Mesothelial cell of epicardium (in vitro differentiated cells): ENCODE data around the gene COL1A1. TPM values are rescaled to one million over a fixed set of nuclear protein-coding genes. Genes with fewer than 3 reads are reported as not detected.

Source experiments
- DNase-seq, 2 experiments: peaks; one replicate each; pipeline ENCODE4 v3.0.0; 2021; ENCODE audit warnings: low spot score in 2 of 2; ENCODE audit not compliant: unreplicated experiment in 2 of 2
- H3K27ac Mint-ChIP-seq: 2 replicates; pipeline ENCODE4 v1.8.0; 2021; ENCODE audit warnings: mixed read lengths
- H3K27me3 Mint-ChIP-seq: 2 replicates; pipeline ENCODE4 v1.8.0; 2021; ENCODE audit warnings: low read depth, mixed read lengths
- H3K36me3 Mint-ChIP-seq: 2 replicates; pipeline ENCODE4 v1.8.0; 2021; ENCODE audit warnings: mixed read lengths
- H3K4me1 Mint-ChIP-seq: 2 replicates; pipeline ENCODE4 v1.8.0; 2021; ENCODE audit warnings: mixed read lengths
- H3K4me3 Mint-ChIP-seq: 2 replicates; pipeline ENCODE4 v1.8.0; 2021; ENCODE audit warnings: mild to moderate bottlenecking, moderate library complexity, mixed read lengths
- H3K9me3 Mint-ChIP-seq: 2 replicates; pipeline ENCODE4 v1.8.0; 2021; ENCODE audit warnings: mixed read lengths
- CTCF ChIP-seq: fragments of 200-600 bp; sonication (generic); IDR thresholded peaks from one replicate; pipeline ENCODE4 v1.5.0; 2021; ENCODE audit warnings: antibody characterized with exemption; ENCODE audit not compliant: unreplicated experiment
- total RNA-seq: library from RNA; stranded (reverse); gene quantifications from 3 replicates; pipeline ENCODE4 v1.2.1, GENCODE V29; 2021

The COL1A1 gene
- total RNA-seq, 1 donor from 2014 or later = 3,972 TPM

DNA sequence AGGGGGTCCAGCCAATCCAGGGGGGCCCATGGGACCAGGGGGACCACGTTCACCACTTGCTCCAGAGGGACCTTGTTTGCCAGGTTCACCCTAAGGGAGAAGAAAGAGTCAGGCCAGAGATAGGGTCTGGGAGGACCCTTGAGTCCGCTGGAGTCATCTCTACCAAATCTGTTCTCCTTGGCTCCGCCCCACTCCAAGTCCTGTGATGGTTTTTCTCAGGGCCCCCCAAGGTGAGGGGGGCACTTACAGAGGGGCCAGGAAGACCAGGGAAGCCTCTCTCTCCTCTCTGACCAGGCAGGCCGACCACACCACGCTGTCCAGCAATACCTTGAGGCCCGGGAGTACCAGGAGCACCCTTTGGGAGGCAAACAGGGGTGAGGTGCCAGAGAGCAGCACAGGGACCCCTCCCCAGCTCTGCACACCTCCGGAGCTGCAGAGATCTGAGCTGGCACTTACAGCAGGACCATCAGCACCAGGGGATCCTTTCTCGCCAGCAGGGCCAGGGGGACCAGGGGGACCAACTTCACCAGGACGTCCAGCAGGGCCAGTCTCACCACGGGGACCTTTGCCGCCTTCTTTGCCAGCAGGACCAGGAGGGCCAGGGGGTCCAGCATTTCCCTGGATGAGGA lies 12.4 kb downstream of the COL1A1 start:
- peak overlapping the region; percentile 93 for H3K27ac Mint-ChIP-seq
- no peaks in the 10 kb centered on the region for H3K9me3 Mint-ChIP-seq
- no peaks in the 10 kb centered on the region for H3K27me3 Mint-ChIP-seq
- peaks cover 28% of the 10 kb centered on the region for H3K36me3 Mint-ChIP-seq
- no peak overlapping the region for H3K4me3 Mint-ChIP-seq
- DNase-seq = no peak
- no peak for TF ChIP-seq CTCF
- H3K4me1 Mint-ChIP-seq = peaks cover 34% of the 10 kb centered on the region

DNA sequence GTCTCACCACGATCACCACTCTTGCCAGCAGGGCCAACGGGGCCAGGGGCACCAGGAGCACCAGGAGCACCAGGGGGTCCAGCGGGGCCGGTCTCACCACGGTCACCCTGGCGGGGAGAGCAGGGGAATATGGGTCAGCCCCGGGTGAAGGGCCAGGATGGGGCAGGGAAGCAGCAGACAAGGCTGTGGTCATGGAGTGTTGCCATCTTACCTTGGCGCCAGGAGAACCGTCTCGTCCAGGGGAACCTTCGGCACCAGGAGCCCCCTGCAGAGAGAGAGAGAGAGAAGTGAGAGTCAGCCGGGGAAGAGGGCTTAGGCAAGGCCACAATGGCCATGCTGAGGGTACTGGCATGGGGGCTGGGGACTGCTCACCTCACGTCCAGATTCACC lies 12.9 kb downstream of the COL1A1 start:
- DNase-seq = no peak
- peaks cover 24% of the 10 kb centered on the region for H3K36me3 Mint-ChIP-seq
- peak overlapping the region; percentile 93 for H3K27ac Mint-ChIP-seq
- no peak for TF ChIP-seq CTCF
- H3K9me3 Mint-ChIP-seq = no peaks in the 10 kb centered on the region
- H3K27me3 Mint-ChIP-seq = no peaks in the 10 kb centered on the region
- H3K4me3 Mint-ChIP-seq = no peak overlapping the region
- peaks cover 32% of the 10 kb centered on the region for H3K4me1 Mint-ChIP-seq

DNA sequence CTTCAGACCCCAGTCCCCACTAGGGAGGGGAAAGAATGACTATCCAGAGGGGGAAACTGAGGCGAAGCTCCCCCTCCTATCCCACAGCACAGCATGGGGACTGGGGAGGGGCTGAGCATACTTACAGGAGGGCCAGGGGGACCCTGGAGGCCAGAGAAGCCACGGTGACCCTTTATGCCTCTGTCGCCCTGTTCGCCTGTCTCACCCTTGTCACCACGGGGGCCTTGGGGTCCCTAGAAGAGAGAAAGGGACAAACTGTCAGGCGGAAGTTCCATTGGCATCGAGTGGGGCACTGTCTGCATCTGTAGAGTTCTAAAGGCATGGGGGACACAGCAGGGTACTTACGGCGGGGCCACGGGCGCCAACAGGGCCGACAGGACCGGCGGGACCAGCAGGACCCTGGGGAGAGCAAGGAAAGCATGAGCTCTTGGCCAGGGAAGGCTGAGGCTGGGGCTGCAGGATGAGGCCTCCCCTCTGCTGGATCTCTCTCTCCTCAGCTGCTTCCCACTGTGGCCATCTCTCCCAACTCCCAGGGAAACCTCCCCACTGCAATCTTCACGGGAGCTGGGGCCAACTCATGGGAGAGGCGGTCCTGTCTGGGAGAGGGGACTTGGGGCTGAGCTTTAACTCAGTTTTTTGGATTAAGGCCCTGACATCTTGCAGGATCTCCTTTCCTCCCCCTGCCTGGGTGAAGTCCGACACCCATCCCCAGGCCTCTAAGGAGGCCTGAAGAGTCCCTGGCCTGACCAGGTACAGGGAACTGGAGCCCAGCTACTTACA lies 13.5 kb downstream of the COL1A1 start:
- Mint-ChIP-seq H3K36me3 (peaks cover 23% of the 10 kb centered on the region), H3K4me3 (no peak overlapping the region), H3K4me1 (peaks cover 32% of the 10 kb centered on the region), H3K27me3 (no peaks in the 10 kb centered on the region), H3K27ac (peak overlapping the region; percentile 93), H3K9me3 (no peaks in the 10 kb centered on the region)
- DNase-seq = no peak
- no peak for TF ChIP-seq CTCF

GRCh38 chr17:50187394-50187725 lies 14.1 kb downstream of the COL1A1 start:
- no peak for TF ChIP-seq CTCF
- Mint-ChIP-seq H3K36me3 (peaks cover 23% of the 10 kb centered on the region), H3K4me3 (no peak overlapping the region), H3K27me3 (no peaks in the 10 kb centered on the region), H3K27ac (peak overlapping the region; percentile 93), H3K9me3 (no peaks in the 10 kb centered on the region), H3K4me1 (peaks cover 33% of the 10 kb centered on the region)
- no peak for DNase-seq

GRCh38 chr17:50186661-50187393 lies 14.6 kb downstream of the COL1A1 start:
- no peak overlapping the region for H3K4me3 Mint-ChIP-seq
- no peak for TF ChIP-seq CTCF
- peaks cover 35% of the 10 kb centered on the region for H3K4me1 Mint-ChIP-seq
- DNase-seq = no peak
- H3K27ac Mint-ChIP-seq = peak overlapping the region; percentile 93
- H3K36me3 Mint-ChIP-seq = peaks cover 23% of the 10 kb centered on the region
- no peaks in the 10 kb centered on the region for H3K27me3 Mint-ChIP-seq
- no peaks in the 10 kb centered on the region for H3K9me3 Mint-ChIP-seq
